DMS153 (cell line): ENCODE data around the gene ZBTB8B.
"Not testable (repeated sequence)": the region's sequence is repeated elsewhere in the genome, so short reads cannot be mapped to it uniquely, and the experiment has no call there.

Experiments
- DNase-seq: peaks from one replicate; lab custom pipeline; 2025; lab: John Stamatoyannopoulos, UW

Gene ZBTB8B

GRCh38 chr1:32464716-32465577, at the start of gene ZBTB8B:
TSS of gene ZBTB8B (plus strand) at chr1:32465072. CDS start at chr1:32470625, 5,553 bp downstream.
- DNase-seq, result peak; percentile 98

GRCh38 chr1:32421775-32422174, 43.1 kb upstream of the ZBTB8B start:
- no peak for DNase-seq

DNA sequence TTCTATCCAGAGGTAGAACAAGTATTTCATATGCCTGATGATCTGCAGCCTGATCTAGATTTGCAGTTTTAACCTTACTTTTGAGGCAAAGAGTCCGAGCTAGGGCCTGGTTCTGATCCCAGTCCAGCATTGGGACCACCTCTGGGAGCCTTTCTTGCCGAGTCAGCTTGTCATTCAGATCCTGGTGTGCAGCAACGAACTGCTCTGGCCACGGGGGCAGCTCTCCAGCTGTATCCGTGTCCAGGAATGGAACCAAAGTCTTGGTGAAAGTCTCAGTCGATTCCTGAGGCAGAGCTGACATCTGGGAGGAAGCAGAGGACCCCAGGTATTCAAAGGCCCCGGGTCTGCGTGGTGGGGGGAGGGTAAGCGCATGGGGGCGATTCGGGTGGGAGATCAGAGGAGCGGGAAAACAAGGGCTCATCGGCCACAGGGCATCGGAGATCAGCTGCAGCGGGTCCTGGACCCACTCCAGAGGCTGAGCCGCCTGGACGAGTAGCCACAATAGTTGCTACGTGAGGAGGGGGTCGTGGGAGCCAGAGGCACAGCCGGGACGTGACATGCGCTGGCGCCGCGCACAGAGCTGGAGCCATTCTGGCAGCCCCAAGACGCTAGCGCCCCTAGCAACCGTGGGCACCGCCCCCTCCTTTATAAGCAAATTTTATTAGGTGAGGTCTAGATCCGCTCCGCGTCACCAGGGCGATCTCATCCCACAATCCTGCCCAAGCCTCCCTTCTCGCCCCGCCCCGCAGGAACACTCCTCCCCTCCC, 38.2 kb upstream of the ZBTB8B start:
- DNase-seq, result no peak

DNA sequence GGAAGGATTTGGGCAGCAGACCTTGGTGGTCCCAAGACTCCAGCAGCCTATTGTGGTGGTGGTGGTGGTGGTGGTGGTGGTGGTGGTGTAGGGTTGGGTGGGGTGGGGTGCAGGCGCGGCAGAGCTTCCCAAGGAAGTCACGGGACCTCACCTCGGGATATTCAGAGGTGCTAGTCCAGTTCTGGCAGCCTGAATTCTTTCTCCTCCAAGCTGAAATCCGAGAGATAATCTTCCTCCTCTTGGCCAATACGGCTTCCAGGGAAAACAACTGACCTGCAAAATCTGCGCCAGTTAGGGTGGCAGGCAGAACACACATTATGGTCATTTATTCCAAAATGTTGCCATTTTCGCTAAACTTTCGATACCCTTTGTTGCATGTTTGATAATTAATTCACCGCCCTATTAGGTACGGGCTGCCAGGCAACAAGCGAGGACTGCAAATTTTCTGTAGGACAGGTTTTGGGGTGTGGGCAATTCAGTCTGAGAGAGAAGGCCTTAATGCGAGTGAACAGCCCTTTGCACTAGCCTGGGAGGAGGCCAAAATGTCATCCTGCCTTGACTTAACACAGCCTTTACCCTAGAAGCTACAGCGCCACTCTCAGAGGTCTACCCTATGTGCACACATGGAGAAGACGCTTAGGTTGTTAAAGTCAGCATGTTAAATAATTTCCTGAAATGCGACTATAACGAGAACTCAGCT, 37.5 kb upstream of the ZBTB8B start:
- no peak for DNase-seq

- DNase-seq, result no peak
Observed at GRCh38 chr1:32431736-32432400, 33.0 kb upstream of the ZBTB8B start.

- no peak for DNase-seq
Observed at GRCh38 chr1:32438136-32438535, 26.7 kb upstream of the ZBTB8B start.

GRCh38 chr1:32438777-32439176, 26.1 kb upstream of the ZBTB8B start:
- not testable (repeated sequence) for DNase-seq

DNA sequence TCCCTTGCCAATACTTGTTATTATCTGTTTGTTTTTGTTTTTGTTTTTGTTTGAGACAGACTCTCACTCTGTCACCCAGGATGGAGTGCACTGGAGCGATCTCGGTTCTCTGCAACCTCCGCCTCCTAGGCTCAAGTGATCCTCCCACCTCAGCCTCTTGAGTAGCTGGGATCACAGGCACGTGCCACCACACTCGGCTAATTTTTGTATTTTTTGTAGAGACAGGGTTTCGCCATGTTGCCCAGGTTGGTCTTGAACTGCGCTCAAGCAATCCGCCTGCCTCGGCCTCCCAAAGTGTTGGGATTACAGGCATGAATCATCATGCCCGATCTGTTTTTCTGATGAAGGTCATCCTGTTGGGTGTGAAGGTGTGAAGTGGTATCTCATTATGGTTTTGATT, 23.4 kb upstream of the ZBTB8B start:
- not testable (repeated sequence) for DNase-seq

- DNase-seq, result no peak
Observed at GRCh38 chr1:32447469-32448185, 17.2 kb upstream of the ZBTB8B start.

GRCh38 chr1:32448186-32448772, 16.6 kb upstream of the ZBTB8B start:
- peak; percentile 66 for DNase-seq

DNA sequence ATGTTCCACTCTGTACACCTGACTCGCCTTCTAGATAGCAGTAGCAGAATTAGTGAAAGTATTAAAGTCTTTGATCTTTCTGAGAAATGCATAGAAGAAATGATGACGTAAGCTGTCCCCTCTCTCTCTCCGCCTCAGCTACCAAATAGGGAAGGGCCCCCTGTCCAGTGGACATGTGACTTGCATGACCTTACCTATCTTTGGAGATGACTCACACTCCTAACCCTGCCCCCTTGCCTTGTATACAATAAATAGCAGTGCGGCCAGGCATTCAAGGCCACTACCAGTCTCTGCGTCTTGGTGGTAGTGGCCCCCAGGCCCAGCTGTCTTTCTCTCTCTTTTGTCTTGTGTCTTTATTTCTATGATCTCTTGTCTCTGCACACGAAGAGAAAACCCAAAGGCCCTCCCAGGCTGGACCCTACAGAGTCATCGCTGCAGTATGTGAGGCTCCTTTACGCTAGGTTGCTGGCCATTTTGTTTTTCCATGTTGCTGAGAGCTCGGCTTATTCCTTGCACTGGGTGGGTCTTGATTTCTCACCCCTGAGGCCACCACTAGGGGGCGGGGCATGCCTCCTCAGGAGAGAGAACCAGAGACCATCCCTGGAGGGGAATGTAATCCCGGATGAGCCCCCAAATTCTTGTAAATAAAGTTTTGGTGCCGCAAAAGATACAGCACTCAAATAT, 16.0 kb upstream of the ZBTB8B start:
- DNase-seq, result peak; percentile 9

GRCh38 chr1:32449457-32449831, 15.4 kb upstream of the ZBTB8B start:
- not testable (repeated sequence) for DNase-seq

GRCh38 chr1:32454726-32455125, 10.1 kb upstream of the ZBTB8B start:
- peak; percentile 33 for DNase-seq

GRCh38 chr1:32455958-32456357, 8.9 kb upstream of the ZBTB8B start:
- no peak for DNase-seq

GRCh38 chr1:32458798-32459197, 6.1 kb upstream of the ZBTB8B start:
- DNase-seq, result not testable (repeated sequence)

GRCh38 chr1:32462977-32463376, 1.9 kb upstream of the ZBTB8B start:
- DNase-seq, result not testable (repeated sequence)

DNA sequence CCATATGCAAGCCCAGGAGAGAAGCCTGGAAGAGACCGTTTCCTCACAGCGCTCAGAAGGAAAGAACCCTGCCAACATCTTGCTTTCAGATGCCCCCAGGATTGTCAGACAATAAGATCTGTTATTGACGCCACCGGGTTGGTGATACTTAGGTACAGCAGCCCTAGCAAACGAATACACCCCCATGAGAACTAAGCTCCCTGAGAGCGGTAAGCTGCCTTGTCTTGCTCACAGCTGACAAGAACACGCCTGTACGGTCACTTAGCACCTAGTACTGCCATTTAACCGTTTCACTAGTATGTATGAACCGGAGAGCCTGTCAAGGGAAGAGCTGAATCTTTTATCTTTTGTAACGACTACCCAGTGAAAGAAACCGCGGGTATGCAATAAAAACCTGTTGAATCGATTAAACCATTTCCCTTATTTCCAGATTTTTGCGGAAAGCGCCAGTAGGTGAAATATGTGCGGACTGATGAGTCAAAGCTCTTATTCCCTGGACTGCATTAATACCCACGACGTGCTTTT, 619 bp upstream of the ZBTB8B start:
- peak; percentile 53 for DNase-seq

- DNase-seq, result no peak
Observed at GRCh38 chr1:32465578-32465933, 684 bp downstream of the ZBTB8B start.

DNA sequence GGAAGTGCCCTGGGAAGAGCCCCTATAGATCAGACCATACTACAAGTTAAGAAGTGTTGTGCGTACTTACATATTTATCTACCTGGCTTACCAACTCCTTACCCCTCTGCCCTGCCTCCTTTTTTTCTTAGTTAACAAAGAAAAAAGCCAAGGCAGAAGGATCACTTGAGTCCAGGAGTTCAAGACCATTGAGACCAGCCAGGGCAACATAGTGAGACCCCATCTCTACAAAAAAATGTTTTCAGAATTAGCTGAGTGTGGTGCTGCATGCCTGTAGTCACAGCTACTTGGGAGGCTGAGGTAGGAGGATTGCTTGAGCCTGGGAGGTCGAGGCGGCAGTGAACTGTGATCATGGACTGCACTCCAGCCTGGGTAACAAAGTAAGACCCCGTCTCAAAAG, 1.9 kb downstream of the ZBTB8B start:
- no peak for DNase-seq

- DNase-seq, result no peak
Observed at GRCh38 chr1:32468791-32469190, 3.9 kb downstream of the ZBTB8B start.
